Measurements from ENCODE around the gene STPG3.

The STPG3 gene

GRCh38 chr9:137281345-137282116 is 30.4 kb downstream of the STPG3 start:
- peak overlapping the region; percentile 28 for H2BK15ac ChIP-seq (ENCODE audit: low read depth, poor library complexity, severe bottlenecking)
- H3K36me3 ChIP-seq (ENCODE audit: control insufficient read depth in 1 of 2, insufficient read depth in 2 of 2, low read depth in 1 of 2, low read length in 2 of 2), result peaks cover 0 to 42% of the 10 kb centered on the region in 2 experiments
- peaks cover 0 to 51% of the 10 kb centered on the region in 2 experiments for H3K27me3 ChIP-seq (ENCODE audit: control insufficient read depth in 1 of 2, insufficient read depth in 1 of 2, low read length in 2 of 2)
- H2AFZ ChIP-seq (ENCODE audit: low read depth, low read length), result no peak overlapping the region
- peak overlapping the region; percentile 51 to 84 for H3K4ac ChIP-seq (ENCODE audit: low read depth in 1 of 2, low read length in 2 of 2)
- peaks cover 23% of the 10 kb centered on the region for H3K79me1 ChIP-seq (replicated peaks; ENCODE audit: low read length, poor library complexity, severe bottlenecking)
- H3K27ac ChIP-seq (ENCODE audit: low read length, poor library complexity, severe bottlenecking), result no peak overlapping the region
- H3K4me2 ChIP-seq (ENCODE audit: low read length, poor library complexity, severe bottlenecking), result peak overlapping the region; percentile 75
- H3K9me3 ChIP-seq (ENCODE audit: control insufficient read depth, low read length), result no peaks in the 10 kb centered on the region
- H4K8ac ChIP-seq (ENCODE audit: low read length), result peak overlapping the region; percentile 82
- peak overlapping the region in 1 of 2 experiments; percentile 11 for H2BK12ac ChIP-seq (ENCODE audit: low read length in 2 of 2)
- no peak overlapping the region for H2BK5ac ChIP-seq (ENCODE audit: low read depth, low read length, poor library complexity, severe bottlenecking)
- DNase-seq, result no peak
- H3K9ac ChIP-seq (ENCODE audit: low read length), result no peak overlapping the region
- H2BK120ac ChIP-seq (ENCODE audit: low read depth, low read length), result peak overlapping the region; percentile 85
- H3K23ac ChIP-seq (ENCODE audit: low read length in 2 of 2), result peak overlapping the region in 1 of 2 experiments; percentile 41
- H3K4me1 ChIP-seq (ENCODE audit: control insufficient read depth, insufficient read depth, low read depth, low read length), result peaks cover 54% of the 10 kb centered on the region
- H3K14ac ChIP-seq (ENCODE audit: low read length in 2 of 2), result peak overlapping the region in 1 of 2 experiments; percentile 38
- H2AK5ac ChIP-seq (ENCODE audit: low read length, severe bottlenecking), result no peak overlapping the region
- WGBS, result 40% methylated on average over 34 of the region's 39 CpGs
- H3K18ac ChIP-seq (ENCODE audit: low read depth in 1 of 2, low read length in 2 of 2), result peak overlapping the region; percentile 23 to 84
- peak overlapping the region in 1 of 2 experiments; percentile 3 for H3K4me3 ChIP-seq (ENCODE audit: insufficient read depth in 1 of 2, low read depth in 1 of 2, low read length in 2 of 2)
- peak overlapping the region; percentile 67 for H4K91ac ChIP-seq (ENCODE audit: low read length)

- H3K79me1 ChIP-seq (replicated peaks; ENCODE audit: low read length, poor library complexity, severe bottlenecking), result peaks cover 3% of the 10 kb centered on the region
- no peak overlapping the region for H4K91ac ChIP-seq (ENCODE audit: low read length)
- H3K4me2 ChIP-seq (ENCODE audit: low read length, poor library complexity, severe bottlenecking), result no peak overlapping the region
- peaks cover 5% of the 10 kb centered on the region for H3K4me1 ChIP-seq (ENCODE audit: control insufficient read depth, insufficient read depth, low read depth, low read length)
- no peak overlapping the region for H3K9ac ChIP-seq (ENCODE audit: low read length)
- no peak overlapping the region for H2BK15ac ChIP-seq (ENCODE audit: low read depth, poor library complexity, severe bottlenecking)
- peaks cover 0 to 6% of the 10 kb centered on the region in 2 experiments for H3K36me3 ChIP-seq (ENCODE audit: control insufficient read depth in 1 of 2, insufficient read depth in 2 of 2, low read depth in 1 of 2, low read length in 2 of 2)
- 60% methylated on average over 14 of the region's 14 CpGs for WGBS
- peaks cover 0 to 18% of the 10 kb centered on the region in 2 experiments for H3K27me3 ChIP-seq (ENCODE audit: control insufficient read depth in 1 of 2, insufficient read depth in 1 of 2, low read length in 2 of 2)
- no peak overlapping the region for H3K23ac ChIP-seq (ENCODE audit: low read length in 2 of 2)
- no peaks in the 10 kb centered on the region for H3K9me3 ChIP-seq (ENCODE audit: control insufficient read depth, low read length)
- no peak overlapping the region for H2BK12ac ChIP-seq (ENCODE audit: low read length in 2 of 2)
- no peak overlapping the region for H3K27ac ChIP-seq (ENCODE audit: low read length, poor library complexity, severe bottlenecking)
- no peak overlapping the region for H3K4me3 ChIP-seq (ENCODE audit: insufficient read depth in 1 of 2, low read depth in 1 of 2, low read length in 2 of 2)
- H2BK5ac ChIP-seq (ENCODE audit: low read depth, low read length, poor library complexity, severe bottlenecking), result no peak overlapping the region
- DNase-seq, result peak; percentile 74
- no peak overlapping the region for H4K8ac ChIP-seq (ENCODE audit: low read length)
- no peak overlapping the region for H3K14ac ChIP-seq (ENCODE audit: low read length in 2 of 2)
- no peak overlapping the region for H2BK120ac ChIP-seq (ENCODE audit: low read depth, low read length)
- no peak overlapping the region for H3K4ac ChIP-seq (ENCODE audit: low read depth in 1 of 2, low read length in 2 of 2)
- H2AFZ ChIP-seq (ENCODE audit: low read depth, low read length), result no peak overlapping the region
- H2AK5ac ChIP-seq (ENCODE audit: low read length, severe bottlenecking), result no peak overlapping the region
- H3K18ac ChIP-seq (ENCODE audit: low read depth in 1 of 2, low read length in 2 of 2), result no peak overlapping the region
Measured at GRCh38 chr9:137286975-137287383, 35.9 kb downstream of the STPG3 start.

- Histone ChIP-seq H3K18ac (ENCODE audit: low read depth in 1 of 2, low read length in 2 of 2) (no peak overlapping the region), H2AFZ (ENCODE audit: low read depth, low read length) (no peak overlapping the region), H4K8ac (ENCODE audit: low read length) (no peak overlapping the region), H2BK120ac (ENCODE audit: low read depth, low read length) (no peak overlapping the region), H2BK15ac (ENCODE audit: low read depth, poor library complexity, severe bottlenecking) (no peak overlapping the region), H3K79me1 (replicated peaks; ENCODE audit: low read length, poor library complexity, severe bottlenecking) (no peaks in the 10 kb centered on the region), H4K91ac (ENCODE audit: low read length) (no peak overlapping the region), H3K9me3 (ENCODE audit: control insufficient read depth, low read length) (peaks cover 4% of the 10 kb centered on the region), H3K4me3 (ENCODE audit: insufficient read depth in 1 of 2, low read depth in 1 of 2, low read length in 2 of 2) (no peak overlapping the region), H3K36me3 (ENCODE audit: control insufficient read depth in 1 of 2, insufficient read depth in 2 of 2, low read depth in 1 of 2, low read length in 2 of 2) (peaks cover 0 to 4% of the 10 kb centered on the region in 2 experiments), H2BK12ac (ENCODE audit: low read length in 2 of 2) (no peak overlapping the region), H3K23ac (ENCODE audit: low read length in 2 of 2) (peak overlapping the region in 1 of 2 experiments; percentile 52), H3K14ac (ENCODE audit: low read length in 2 of 2) (no peak overlapping the region), H3K27me3 (ENCODE audit: control insufficient read depth in 1 of 2, insufficient read depth in 1 of 2, low read length in 2 of 2) (peaks cover 37 to 47% of the 10 kb centered on the region in 2 experiments), H2AK5ac (ENCODE audit: low read length, severe bottlenecking) (no peak overlapping the region), H3K4me1 (ENCODE audit: control insufficient read depth, insufficient read depth, low read depth, low read length) (peaks cover 21% of the 10 kb centered on the region), H3K4me2 (ENCODE audit: low read length, poor library complexity, severe bottlenecking) (no peak overlapping the region), H3K4ac (ENCODE audit: low read depth in 1 of 2, low read length in 2 of 2) (no peak overlapping the region), H3K9ac (ENCODE audit: low read length) (no peak overlapping the region), H3K27ac (ENCODE audit: low read length, poor library complexity, severe bottlenecking) (no peak overlapping the region), H2BK5ac (ENCODE audit: low read depth, low read length, poor library complexity, severe bottlenecking) (no peak overlapping the region)
- no peak for DNase-seq
- 91% methylated on average over 15 of the region's 15 CpGs for WGBS
Measured at GRCh38 chr9:137293094-137293481, 42.0 kb downstream of the STPG3 start.

GRCh38 chr9:137293482-137294090 is 42.5 kb downstream of the STPG3 start:
- no peak overlapping the region for H3K14ac ChIP-seq (ENCODE audit: low read length in 2 of 2)
- H3K9ac ChIP-seq (ENCODE audit: low read length), result no peak overlapping the region
- H3K4me1 ChIP-seq (ENCODE audit: control insufficient read depth, insufficient read depth, low read depth, low read length), result peaks cover 21% of the 10 kb centered on the region
- no peak overlapping the region for H2BK15ac ChIP-seq (ENCODE audit: low read depth, poor library complexity, severe bottlenecking)
- no peak overlapping the region for H3K4me3 ChIP-seq (ENCODE audit: insufficient read depth in 1 of 2, low read depth in 1 of 2, low read length in 2 of 2)
- no peak overlapping the region for H3K18ac ChIP-seq (ENCODE audit: low read depth in 1 of 2, low read length in 2 of 2)
- WGBS, result 92% methylated on average over 27 of the region's 29 CpGs
- H2AK5ac ChIP-seq (ENCODE audit: low read length, severe bottlenecking), result no peak overlapping the region
- H3K4ac ChIP-seq (ENCODE audit: low read depth in 1 of 2, low read length in 2 of 2), result no peak overlapping the region
- H2AFZ ChIP-seq (ENCODE audit: low read depth, low read length), result no peak overlapping the region
- no peak overlapping the region for H3K27ac ChIP-seq (ENCODE audit: low read length, poor library complexity, severe bottlenecking)
- H3K4me2 ChIP-seq (ENCODE audit: low read length, poor library complexity, severe bottlenecking), result no peak overlapping the region
- no peak overlapping the region for H4K91ac ChIP-seq (ENCODE audit: low read length)
- peaks cover 4% of the 10 kb centered on the region for H3K9me3 ChIP-seq (ENCODE audit: control insufficient read depth, low read length)
- H3K27me3 ChIP-seq (ENCODE audit: control insufficient read depth in 1 of 2, insufficient read depth in 1 of 2, low read length in 2 of 2), result peaks cover 42 to 52% of the 10 kb centered on the region in 2 experiments
- no peak overlapping the region for H3K23ac ChIP-seq (ENCODE audit: low read length in 2 of 2)
- no peak for DNase-seq
- H2BK12ac ChIP-seq (ENCODE audit: low read length in 2 of 2), result no peak overlapping the region
- no peak overlapping the region for H2BK5ac ChIP-seq (ENCODE audit: low read depth, low read length, poor library complexity, severe bottlenecking)
- H3K36me3 ChIP-seq (ENCODE audit: control insufficient read depth in 1 of 2, insufficient read depth in 2 of 2, low read depth in 1 of 2, low read length in 2 of 2), result peaks cover 0 to 4% of the 10 kb centered on the region in 2 experiments
- H4K8ac ChIP-seq (ENCODE audit: low read length), result no peak overlapping the region
- no peaks in the 10 kb centered on the region for H3K79me1 ChIP-seq (replicated peaks; ENCODE audit: low read length, poor library complexity, severe bottlenecking)
- H2BK120ac ChIP-seq (ENCODE audit: low read depth, low read length), result no peak overlapping the region

Measured in mesenchymal stem cell (in vitro differentiated cells and primary cell).